Limb (tissue), 2 donors: ENCODE results near the gene FMO4.
"Not testable (repeated sequence)": the region's sequence is repeated elsewhere in the genome, so short reads cannot be mapped to it uniquely, and the experiment has no call there.

Experiments used
- DNase-seq, 2 donors: peaks; one replicate each; pipeline ENCODE4 v3.0.0-alpha.2; 2016; ENCODE audit errors: extremely low spot score in 2 of 2

The FMO4 gene, protein sequence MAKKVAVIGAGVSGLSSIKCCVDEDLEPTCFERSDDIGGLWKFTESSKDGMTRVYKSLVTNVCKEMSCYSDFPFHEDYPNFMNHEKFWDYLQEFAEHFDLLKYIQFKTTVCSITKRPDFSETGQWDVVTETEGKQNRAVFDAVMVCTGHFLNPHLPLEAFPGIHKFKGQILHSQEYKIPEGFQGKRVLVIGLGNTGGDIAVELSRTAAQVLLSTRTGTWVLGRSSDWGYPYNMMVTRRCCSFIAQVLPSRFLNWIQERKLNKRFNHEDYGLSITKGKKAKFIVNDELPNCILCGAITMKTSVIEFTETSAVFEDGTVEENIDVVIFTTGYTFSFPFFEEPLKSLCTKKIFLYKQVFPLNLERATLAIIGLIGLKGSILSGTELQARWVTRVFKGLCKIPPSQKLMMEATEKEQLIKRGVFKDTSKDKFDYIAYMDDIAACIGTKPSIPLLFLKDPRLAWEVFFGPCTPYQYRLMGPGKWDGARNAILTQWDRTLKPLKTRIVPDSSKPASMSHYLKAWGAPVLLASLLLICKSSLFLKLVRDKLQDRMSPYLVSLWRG

DNA sequence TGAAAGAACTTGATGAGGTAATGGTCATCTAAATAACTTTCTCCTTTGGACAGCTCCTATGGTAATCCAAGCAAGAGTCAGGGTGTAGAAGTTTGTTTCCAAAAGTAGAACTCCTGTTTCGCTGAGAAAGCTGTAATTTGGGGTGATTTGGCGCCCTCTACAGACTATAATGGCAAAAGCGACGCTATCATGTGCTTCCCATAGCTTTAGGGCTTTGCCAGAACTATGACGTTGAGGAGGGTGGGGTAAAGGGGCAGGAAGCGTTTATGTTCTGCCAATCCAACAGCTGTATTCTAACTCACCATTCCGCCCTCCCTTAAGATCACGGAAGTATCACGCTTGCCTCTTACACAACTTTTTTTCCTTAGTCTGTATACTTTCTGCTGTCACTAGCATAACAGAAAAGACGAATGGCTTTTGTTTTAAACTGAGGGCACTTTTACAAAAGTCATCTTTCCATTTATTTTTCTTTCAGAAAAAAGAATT, at the start of gene FMO4:
FMO4 (plus strand) TSS at position 349 of the 486 bp plus-strand sequence. CDS start 5,643 bp downstream, outside the sequence.
- DNase-seq = peak; percentile 89 to 98

DNA sequence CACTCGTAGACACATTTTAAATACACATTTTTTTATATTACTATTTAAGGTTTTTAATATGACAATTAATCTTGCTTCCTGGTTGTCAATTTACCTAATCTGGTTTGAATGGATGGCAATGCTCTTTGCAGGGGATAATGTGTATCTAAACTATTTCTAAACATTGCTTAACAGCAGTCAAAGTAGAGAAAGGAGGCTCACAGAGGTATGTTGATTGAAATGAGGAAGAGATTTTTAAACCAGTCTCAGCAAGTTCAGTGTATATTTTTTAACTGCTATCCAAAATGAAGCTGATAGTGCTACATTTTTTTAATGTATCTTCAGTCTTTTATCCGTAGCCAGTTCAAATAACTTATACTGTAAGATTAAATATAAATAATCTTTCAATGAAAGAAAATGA, 48.3 kb upstream of the FMO4 start:
- no peak for DNase-seq

DNA sequence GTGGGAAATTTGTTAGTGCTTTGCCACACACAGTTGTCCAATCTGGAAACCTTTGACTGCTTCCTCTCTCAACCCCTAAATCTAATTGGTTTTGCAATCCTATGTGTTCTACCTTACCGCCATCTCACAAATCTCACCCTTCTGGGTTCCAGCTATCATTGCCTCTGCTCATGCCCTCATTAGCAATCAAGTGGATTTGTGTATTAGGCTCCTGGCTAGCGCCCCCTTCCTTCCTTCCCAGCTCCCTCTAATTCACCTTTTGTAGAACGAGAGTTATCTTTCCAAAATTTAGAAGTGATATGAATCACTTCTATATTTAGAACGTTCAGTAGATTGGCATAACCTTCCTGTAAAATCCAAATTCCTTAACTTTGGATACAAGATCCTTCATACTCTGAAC, 47.1 kb upstream of the FMO4 start:
- no peak for DNase-seq

DNA sequence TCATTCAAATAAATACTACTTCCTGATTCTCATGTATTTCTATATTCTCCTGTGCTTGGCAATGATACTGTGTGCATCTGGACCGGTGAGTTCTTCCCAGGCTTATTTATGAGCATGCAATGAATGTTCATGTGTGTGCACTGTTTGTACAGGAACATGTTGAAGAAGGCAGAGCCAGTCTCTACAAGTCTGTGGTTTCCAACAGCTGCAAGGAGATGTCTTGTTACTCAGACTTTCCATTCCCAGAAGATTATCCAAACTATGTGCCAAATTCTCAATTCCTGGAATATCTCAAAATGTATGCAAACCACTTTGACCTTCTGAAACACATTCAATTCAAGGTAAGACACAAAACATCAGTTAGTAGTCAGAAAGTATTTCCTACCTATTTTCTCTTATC, 46.6 kb upstream of the FMO4 start:
- peak in 1 of 2 donors; percentile 69 for DNase-seq

DNA sequence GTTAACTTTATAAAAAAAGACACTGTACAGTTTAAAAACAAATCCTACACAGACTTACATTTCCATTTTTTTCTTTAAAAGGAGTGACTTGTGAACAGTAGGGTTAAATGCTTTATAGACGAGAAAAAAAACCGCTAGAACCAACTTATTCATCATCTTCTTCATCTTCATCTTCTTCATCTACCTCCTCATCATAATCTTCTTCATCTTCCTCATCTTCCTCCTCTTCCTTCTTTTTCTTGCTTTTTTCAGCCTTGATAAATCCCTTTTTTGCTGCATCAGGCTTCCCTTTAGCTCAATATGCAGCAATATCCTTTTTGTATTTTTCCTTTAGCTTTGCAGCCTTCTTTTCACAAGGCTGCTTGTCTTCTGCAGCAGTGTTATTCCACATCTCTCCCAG, 43.2 kb upstream of the FMO4 start:
- DNase-seq = no peak

DNA sequence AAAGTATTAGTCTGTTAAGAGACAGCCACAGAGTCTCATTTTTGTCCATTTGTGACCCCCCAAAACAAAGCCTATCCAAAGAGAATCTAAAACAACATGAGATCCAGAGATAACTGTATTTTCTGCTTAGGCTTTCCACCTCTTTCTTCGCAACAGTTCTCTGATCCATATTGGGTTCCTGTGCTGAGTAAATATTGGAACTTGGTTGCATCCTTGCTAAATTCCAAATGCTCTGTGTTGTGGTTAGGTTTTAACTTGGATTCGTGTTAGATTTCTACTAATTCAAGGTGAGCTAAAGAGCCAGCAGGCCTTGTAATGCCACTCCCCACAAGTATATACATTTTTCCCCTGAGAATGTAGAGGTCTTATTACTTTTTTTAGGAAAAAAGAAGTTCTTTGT, 36.4 kb upstream of the FMO4 start:
- no peak for DNase-seq

DNA sequence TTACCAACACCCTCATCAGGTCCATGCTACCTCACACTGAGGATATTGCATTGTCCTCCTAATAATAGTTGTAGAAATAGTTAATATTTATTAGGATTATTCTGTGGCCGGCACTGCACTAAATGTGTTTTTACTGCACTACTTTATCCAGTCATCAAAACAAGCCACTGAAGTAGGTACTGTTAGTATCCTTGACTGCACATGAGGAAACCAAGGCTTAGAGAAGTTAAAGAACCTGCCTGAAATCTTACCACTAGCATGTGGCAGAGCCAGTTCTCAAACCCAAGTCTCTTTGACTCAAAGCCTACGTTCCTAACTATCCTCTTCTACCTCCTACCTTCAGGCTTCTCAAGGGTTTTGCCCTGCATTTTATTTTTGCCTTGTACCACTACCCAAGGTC, 34.7 kb upstream of the FMO4 start:
- DNase-seq = no peak

DNA sequence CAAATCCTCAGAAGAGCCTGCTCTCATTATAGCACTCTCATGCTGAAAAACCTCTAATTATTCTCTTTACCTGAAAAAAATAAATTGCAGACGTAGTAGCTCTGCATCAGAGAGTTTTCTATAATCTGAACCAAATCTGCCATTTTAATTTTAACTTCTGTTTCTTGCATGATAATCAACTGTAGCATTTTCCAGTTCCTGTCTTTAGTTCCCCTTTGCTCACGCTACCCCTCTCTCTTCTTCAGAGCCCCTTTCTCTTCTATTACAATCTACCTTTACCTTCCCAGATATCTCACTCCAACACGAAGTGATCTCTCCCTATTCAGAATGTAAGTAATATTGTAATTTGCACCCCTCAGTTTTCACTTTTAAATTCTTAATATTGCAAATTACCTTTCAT, 34.3 kb upstream of the FMO4 start:
- DNase-seq = no peak

DNA sequence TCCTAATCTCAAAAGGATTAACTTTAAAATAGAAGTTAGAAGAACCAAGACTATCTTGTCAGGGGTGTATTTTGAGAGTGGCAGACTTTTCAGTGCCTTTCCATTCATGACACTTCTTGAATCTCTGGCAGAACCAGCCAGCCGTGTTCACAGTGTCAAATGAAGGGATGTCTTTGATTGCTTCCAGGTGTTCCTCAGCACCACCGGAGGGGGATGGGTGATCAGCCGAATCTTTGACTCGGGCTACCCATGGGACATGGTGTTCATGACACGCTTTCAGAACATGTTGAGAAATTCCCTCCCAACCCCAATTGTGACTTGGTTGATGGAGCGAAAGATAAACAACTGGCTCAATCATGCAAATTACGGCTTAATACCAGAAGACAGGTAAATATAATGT, 33.4 kb upstream of the FMO4 start:
- no peak for DNase-seq

DNA sequence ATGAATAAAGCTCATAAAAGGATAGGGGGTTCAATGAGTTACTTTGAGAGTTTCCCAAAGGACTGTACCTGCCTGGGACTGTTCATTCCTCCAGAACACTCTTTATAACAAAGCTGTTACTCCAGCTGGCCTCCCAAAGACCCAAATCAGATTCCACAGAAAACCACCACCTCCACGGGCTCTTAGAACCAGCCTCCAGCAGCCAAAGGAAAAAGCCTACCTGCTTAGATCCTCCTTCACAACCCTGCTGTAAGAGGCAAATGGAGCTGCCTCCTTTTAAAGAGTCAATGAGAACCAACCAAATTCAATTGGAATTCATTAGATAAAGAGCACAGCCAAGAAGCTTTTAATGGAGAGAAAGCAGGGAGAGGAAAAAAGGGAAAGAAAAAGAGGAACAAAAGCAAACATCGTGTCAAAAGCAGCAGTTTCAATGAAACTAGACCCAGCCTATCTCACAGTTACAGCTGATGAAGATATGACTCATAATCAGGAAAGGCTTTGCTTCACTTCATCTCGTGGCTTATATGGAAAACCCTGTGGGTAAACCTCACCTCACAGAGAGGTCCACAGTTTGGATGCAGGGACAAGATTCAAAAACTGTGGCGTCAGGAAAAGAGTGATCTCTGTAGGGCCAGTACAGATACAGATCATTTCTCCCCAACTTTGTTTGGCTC, 27.8 kb upstream of the FMO4 start:
- DNase-seq = no peak

DNA sequence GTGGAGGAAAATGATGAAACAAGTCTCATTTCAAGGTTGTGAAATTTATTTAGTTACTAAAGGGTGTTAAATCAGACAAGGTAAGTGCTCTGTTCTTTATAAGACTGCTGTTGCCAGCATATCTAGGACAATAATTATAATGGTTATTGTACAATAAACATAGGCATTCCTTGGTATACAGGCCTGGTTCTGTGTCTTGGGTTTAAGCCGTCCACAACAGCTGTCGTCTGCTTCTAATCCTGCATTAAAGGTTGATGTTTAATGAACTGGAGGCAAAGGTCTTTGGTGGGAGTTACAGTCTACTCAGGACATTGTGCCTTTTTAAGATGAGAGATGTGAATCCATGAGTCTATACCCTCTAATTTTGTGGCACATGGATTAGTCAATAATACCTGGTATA, 23.4 kb upstream of the FMO4 start:
- no peak for DNase-seq

DNA sequence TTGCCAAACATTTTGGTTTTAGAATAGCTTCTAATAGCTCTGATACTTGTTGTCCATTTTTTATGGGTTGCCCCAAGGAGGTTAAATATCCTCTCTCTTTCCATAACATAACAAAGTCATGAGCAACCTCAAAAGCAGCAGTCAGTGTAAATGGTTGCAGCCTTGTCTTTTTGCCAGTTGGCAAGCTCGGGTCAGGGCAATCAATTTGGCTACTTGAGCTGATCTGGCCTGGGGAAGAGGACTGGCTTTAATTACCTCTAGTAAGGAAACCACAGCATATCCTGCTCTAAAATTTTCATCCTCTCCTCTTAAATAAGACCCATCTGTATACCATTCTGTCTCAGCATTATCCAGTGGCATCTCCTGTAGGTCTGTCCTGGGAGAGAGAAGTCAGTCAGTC, 21.2 kb upstream of the FMO4 start:
- DNase-seq = no peak

DNA sequence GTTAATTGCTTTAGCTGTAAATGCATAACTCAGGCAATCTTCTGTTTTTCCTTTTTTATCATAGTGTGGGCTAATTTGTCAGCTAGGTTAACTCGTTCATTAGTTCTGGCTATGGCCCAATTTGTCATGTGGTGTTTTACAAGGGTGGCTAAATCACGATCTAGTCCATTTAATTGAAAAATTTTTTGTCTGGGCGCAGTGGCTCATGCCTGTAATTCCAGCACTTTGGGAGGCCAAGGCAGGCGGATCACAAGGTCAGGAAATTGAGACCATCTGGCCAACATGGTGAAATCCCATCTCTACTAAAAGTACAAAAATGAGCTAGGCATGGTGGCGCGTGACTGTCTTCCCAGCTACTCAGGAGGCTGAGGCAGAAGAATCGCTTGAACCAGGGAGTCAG, 18.6 kb upstream of the FMO4 start:
- not testable (repeated sequence) for DNase-seq

DNA sequence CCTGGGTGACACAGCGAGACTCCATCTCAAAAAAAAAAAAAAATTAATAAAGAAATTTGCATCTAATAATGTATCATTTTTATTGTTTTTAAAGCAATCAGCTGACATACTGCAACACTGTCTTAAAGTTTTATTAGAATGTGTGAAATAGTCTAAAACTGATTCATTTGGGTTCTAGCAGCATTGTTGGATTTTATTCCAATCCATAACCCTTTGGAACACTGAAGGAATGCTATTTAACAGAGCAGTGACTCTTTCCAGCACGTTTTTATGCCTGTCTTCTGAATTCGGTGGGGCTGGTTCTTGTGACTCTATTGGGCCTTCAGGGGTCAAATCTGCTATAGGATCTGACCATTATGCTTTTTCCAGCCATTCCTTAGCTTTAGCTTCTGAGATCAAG, 18.2 kb upstream of the FMO4 start:
- DNase-seq = no peak

DNA sequence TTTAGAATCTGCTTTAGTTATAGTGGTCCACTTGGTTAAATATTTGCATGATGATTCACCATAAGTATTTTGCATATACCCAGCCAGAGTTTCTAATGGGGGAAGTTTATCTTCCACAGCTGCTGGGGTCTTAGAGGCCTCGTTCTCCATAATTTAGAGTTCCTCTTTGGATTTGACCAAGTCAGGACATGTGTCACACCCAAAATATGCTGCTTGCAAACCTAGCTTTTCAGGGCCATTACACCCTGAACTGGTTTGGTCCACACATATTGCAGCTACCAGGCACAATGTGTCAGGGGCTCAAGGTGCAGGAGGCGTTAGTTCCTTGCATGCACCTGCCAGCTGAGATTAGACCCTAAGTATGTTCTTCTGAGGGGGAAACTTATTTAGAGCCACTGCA, 17.1 kb upstream of the FMO4 start:
- DNase-seq = no peak

DNA sequence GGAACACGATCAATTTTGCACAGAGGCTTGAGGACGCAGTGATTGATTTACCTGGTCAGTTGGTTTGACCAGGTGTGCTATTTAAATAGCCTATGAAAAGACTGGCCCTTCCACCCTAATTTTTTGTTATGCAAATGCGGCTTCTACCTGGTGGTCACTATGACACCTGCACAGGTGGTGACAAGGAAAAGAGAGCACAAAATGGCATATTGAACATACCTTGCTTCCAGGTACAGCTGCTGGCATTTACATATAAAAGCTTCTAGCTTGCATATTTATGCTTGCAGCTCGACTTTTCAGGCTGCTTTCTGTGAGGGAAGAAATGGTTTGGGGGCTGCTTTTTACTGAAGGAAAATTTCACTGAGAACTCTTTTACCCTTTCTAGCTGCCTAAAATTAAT, 15.3 kb upstream of the FMO4 start:
- DNase-seq = no peak

DNA sequence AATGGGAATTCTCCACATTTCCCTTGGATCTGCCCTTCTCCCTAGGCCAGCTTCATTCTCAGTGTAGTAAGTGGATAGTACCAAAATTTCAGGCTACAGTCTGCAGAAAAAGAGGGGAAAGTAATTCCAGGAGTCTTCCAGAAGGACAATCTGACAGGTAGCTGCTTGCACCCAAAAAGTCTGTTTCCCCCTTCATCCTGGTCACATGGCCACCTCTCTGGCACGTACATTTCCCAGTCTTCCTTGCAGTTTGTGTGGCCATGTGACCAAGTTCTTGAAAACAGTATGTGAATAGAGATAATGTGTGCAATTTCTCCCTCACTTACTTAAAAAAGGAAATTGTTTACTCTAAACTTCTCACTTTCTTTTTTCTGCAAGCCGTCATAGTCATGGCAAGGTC, 14.6 kb upstream of the FMO4 start:
- DNase-seq = no peak

DNA sequence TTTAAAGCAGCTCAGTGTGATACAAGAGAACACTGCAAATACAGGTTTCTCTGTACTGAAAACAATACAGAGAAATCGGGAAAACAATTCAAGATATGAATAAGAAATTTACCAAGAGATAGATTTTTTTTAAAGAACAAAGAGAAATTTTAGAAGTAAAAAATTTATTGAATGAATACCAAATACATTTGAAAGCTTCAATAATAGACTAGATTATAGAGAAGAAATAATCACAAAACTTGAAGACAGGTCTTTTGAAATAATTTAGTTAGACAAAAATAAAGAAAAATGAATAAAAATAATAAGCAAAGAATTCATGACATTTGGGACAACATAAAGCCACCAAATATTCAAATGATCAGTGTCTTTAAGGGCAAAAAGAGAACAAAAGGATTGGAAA, 13.6 kb upstream of the FMO4 start:
- no peak for DNase-seq

DNA sequence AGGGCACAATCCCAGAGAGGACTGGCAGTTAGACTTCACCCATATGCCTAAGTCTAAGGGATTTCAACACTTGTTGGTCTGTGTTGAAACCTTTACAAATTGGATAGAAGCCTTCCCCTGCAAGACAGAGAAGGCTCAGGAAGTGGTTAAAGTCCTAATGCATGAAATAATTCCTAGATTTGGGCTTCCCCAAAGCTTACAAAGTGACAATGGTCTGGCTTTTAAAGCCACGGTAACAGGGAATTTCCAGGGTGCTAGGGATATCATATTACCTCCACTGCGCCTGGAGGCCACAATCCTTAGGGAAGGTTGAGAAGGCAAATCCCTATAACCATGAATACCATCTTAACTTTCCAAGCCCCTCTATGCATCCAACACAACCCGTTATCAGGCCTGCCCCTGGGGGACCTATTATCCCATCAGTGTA, 3.3 kb upstream of the FMO4 start:
- DNase-seq = no peak

DNA sequence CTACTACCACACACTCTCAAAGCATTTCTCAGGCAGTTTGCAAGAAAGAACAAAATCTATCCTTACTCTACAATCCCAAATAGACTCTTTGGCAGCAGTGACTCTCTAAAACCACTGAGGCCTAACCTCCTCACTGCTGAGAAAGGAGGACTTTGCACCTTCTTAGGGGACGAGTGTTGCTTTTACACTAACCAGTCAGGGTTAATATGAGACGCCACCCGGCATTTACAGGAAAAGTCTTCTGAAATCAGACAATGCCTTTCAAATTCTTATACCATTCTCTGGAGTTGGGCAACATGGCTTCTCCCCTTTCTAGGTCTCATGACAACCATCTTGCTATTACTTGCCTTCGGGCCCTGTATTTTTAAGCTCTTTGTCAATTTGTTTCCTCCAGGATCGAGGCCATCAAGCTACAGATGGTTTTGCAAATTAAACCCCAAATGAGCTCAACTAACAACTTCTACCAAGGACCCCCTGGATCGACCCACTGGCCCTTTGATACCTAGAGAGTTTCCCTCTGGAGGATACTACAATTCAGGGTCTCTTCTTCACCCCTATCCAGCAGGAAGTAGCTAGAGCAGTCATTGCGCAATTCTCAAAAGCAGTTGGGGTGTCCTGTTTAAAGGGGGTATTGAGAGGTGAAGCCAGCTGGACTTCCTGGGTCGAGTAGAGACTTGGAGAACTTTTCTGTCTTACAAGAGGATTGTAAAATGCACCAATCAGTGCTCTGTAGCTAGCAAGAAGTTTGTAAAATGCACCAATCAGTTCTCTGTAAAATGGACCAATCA, 2.0 kb upstream of the FMO4 start:
- no peak for DNase-seq

DNA sequence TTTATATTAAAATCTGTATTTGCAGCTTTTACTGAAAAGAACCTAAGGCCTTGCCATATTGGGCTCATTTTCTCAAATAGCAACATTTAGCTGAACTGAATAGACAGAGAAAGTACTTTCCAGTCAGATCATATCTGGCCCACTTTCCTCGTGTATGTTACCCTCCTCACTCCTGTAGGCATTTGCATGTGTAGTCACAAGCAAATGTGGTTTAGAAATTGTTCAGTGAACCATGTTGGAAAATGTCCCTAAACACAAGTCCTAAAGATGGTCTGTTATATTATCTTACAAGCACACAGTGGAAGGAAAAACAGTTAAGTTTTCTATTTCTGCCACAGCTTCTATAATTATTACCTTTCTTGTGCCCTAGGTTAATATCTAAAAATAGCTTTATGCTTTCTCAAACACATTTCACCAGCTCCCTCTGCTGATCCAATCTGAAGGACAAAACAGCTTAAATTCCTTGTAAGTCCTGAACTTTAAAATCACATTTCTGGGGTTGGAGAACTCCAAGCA, 606 bp upstream of the FMO4 start:
- DNase-seq = no peak

DNA sequence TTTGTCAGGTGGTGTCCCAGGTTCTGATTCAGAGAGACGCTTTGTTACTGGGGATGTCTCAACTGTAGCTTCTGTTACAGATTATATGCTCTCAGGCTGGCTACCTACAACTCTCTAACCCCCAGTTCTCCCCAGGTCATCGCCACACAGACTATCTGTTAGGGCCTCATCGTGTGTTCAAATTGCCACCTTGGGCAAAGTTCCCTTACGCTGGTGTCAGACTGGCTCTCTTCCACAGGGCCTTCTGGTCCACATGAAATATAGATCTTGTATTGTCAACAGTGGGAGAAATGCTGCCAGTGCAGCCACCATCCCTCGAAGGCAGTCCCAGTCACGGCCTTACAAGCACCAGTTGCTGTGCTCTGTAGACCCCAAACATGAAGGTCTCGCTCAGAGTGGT, 15.3 kb downstream of the FMO4 start:
- DNase-seq = no peak
